ENCODE data around the gene UBR3. TPM values are rescaled to one million over a fixed set of nuclear protein-coding genes. Genes with fewer than 3 reads are reported as not detected.

UBR3 gene
- polyA plus RNA-seq, 4 donors: 8.1 to 21.6 (median 10.1) TPM

DNA sequence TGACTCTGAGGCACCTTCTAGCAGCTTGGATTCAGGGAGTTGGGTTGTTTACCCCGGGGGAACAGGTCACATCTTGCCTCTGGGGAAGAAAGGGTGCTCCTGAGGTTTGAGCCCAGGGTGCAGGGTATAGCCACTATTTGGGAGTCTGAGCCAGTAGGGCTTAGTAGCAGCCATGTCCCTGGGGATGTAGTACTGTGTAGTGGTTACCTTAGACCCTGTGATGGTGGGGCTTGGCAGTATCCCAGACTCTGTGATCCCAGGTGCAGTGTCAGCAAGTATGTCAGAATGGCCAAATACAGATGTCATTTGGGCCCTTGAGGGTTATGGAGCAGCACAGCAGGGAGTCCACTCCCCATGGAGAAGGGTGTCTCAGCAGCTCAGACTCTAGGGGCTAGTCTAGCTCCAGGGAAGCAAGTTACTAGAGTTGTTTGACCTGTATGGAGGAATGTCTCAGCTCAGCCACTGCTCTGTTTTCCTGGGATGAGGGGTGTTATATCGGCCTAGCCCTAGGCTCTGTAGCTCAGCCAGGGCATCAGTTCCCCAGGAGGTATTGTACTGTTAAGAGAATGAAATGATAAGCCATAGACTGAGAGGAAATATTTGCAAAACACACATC, 151.3 kb downstream of the UBR3 start:
- DNase-seq: no peak
- Histone ChIP-seq H3K4me3 (ENCODE audit: low read depth in 1 of 3, low read length in 3 of 3) (no peak overlapping the region), H3K9me3 (ENCODE audit: control insufficient read depth in 2 of 2, insufficient read depth in 1 of 2, low read depth in 1 of 2, low read length in 1 of 2) (peaks cover 0 to 13% of the 10 kb centered on the region in 2 donors), H3K36me3 (ENCODE audit: control insufficient read depth in 3 of 3, insufficient read depth in 2 of 3, low read depth in 1 of 3, low read length in 3 of 3) (peaks cover 0 to 16% (median 0%) of the 10 kb centered on the region in 3 donors), H3K27me3 (ENCODE audit: control insufficient read depth in 3 of 3, insufficient read depth in 3 of 3, low read length in 3 of 3) (no peaks in the 10 kb centered on the region), H3K4me1 (ENCODE audit: control insufficient read depth in 3 of 3, insufficient read depth in 2 of 3, low read depth in 1 of 3, low read length in 2 of 3) (no peaks in the 10 kb centered on the region), H3K27ac (ENCODE audit: low read depth in 1 of 3, low read length in 2 of 3) (no peak overlapping the region)
- FAIRE-seq: no peak
- WGBS, 3 donors: 91 to 100% (median 93%) methylated on average over 2 of the region's 2 CpGs

DNA sequence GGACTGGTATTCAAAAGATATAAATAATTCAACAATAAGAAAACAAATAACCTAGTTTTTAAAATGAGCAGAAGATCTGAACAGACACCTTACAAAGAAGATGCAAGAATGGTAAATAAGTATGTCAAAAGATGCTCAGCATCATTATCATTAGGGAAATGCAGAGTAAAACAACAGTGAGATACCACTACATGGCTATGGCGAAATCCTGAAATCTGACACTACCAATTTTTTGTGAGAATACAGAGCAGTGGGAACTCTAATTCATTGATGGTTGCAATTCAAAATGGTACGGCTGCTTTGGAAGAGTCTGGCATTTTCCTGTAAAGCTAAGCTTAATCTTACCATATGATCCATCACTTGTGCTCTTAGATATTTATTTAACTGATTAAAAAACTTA, 151.8 kb downstream of the UBR3 start:
- 95 to 100% (median 99%) methylated on average over 2 of the region's 2 CpGs for WGBS, 3 donors
- Histone ChIP-seq H3K4me3 (ENCODE audit: low read depth in 1 of 3, low read length in 3 of 3) (no peak overlapping the region), H3K27ac (ENCODE audit: low read depth in 1 of 3, low read length in 2 of 3) (no peak overlapping the region), H3K9me3 (ENCODE audit: control insufficient read depth in 2 of 2, insufficient read depth in 1 of 2, low read depth in 1 of 2, low read length in 1 of 2) (peaks cover 0 to 13% of the 10 kb centered on the region in 2 donors), H3K27me3 (ENCODE audit: control insufficient read depth in 3 of 3, insufficient read depth in 3 of 3, low read length in 3 of 3) (no peaks in the 10 kb centered on the region), H3K36me3 (ENCODE audit: control insufficient read depth in 3 of 3, insufficient read depth in 2 of 3, low read depth in 1 of 3, low read length in 3 of 3) (peaks cover 0 to 16% (median 0%) of the 10 kb centered on the region in 3 donors), H3K4me1 (ENCODE audit: control insufficient read depth in 3 of 3, insufficient read depth in 2 of 3, low read depth in 1 of 3, low read length in 2 of 3) (no peaks in the 10 kb centered on the region)
- FAIRE-seq: no peak
- no peak for DNase-seq

DNA sequence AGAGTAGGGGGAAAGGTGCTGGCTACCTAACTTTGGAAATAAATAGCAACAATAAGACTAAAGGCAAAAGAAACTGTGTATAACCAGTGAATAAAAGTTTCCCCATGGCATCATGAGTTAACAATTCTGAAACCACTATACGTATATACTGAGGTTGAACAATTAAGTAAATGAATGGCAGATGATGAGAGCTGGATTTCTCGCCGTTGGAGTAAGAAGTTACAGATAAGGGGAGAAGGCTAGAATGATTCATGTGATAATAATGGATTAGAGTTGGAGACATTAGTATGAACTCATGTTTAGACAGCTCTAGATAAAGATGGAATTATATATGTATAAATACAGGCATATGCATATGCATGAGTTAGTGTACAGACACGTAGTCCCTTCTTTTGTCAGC, 152.7 kb downstream of the UBR3 start:
- Histone ChIP-seq H3K4me3 (ENCODE audit: low read depth in 1 of 3, low read length in 3 of 3) (no peak overlapping the region), H3K9me3 (ENCODE audit: control insufficient read depth in 2 of 2, insufficient read depth in 1 of 2, low read depth in 1 of 2, low read length in 1 of 2) (peaks cover 0 to 10% of the 10 kb centered on the region in 2 donors), H3K27ac (ENCODE audit: low read depth in 1 of 3, low read length in 2 of 3) (no peak overlapping the region), H3K4me1 (ENCODE audit: control insufficient read depth in 3 of 3, insufficient read depth in 2 of 3, low read depth in 1 of 3, low read length in 2 of 3) (no peaks in the 10 kb centered on the region), H3K27me3 (ENCODE audit: control insufficient read depth in 3 of 3, insufficient read depth in 3 of 3, low read length in 3 of 3) (no peaks in the 10 kb centered on the region), H3K36me3 (ENCODE audit: control insufficient read depth in 3 of 3, insufficient read depth in 2 of 3, low read depth in 1 of 3, low read length in 3 of 3) (peaks cover 0 to 13% (median 0%) of the 10 kb centered on the region in 3 donors)
- no peak for DNase-seq
- 86 to 93% (median 87%) methylated on average over 4 of the region's 4 CpGs for WGBS, 3 donors
- no peak for FAIRE-seq

DNA sequence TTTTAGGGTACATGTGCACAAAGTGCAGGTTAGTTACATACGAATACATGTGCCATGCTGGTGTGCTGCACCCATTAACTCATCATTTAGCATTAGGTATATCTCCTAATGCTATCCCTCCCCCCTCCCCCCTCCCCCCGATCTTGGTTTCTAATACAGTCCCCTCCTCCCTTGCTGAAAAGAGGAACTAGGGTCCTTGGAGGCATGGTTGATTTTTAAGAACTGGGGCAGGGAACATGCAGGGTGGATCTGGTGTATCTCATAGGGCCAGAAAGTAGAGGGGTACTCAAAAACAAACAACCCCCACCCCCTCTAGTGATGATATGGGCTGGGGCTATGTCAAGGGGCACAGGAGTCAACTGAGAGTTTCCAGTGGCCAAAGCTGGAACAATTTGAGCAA, 153.4 kb downstream of the UBR3 start:
- H3K4me3 ChIP-seq (ENCODE audit: low read depth in 1 of 3, low read length in 3 of 3): no peak overlapping the region
- H3K9me3 ChIP-seq (ENCODE audit: control insufficient read depth in 2 of 2, insufficient read depth in 1 of 2, low read depth in 1 of 2, low read length in 1 of 2): peaks cover 0 to 8% of the 10 kb centered on the region in 2 donors
- peaks cover 0 to 13% (median 0%) of the 10 kb centered on the region in 3 donors for H3K36me3 ChIP-seq (ENCODE audit: control insufficient read depth in 3 of 3, insufficient read depth in 2 of 3, low read depth in 1 of 3, low read length in 3 of 3)
- WGBS, 3 donors: 82 to 92% (median 82%) methylated on average over 2 of the region's 2 CpGs
- FAIRE-seq (no peak), DNase-seq (no peak)
- H3K27ac ChIP-seq (ENCODE audit: low read depth in 1 of 3, low read length in 2 of 3): no peak overlapping the region
- no peaks in the 10 kb centered on the region for H3K4me1 ChIP-seq (ENCODE audit: control insufficient read depth in 3 of 3, insufficient read depth in 2 of 3, low read depth in 1 of 3, low read length in 2 of 3)
- H3K27me3 ChIP-seq (ENCODE audit: control insufficient read depth in 3 of 3, insufficient read depth in 3 of 3, low read length in 3 of 3): no peaks in the 10 kb centered on the region

DNA sequence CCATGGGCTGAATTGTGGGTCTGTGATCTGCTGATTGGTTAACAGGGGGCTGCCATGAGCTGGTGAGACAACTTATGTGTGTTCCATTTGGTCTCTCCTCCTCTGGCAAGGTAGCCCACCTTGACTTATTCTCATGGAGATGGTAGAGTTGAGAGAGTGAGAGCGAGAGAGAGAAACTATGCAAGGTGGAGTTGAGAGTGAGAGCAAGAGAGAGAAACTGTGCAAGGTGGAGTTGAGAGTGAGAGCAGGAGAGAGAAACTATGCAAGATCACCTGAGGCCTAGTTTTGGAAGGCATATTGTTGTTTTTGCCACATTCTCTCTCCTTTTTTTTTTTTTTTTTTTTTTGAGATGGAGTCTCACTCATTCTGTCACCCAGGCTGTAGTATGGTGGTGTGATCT, 155.7 kb downstream of the UBR3 start:
- Histone ChIP-seq H3K27me3 (ENCODE audit: control insufficient read depth in 3 of 3, insufficient read depth in 3 of 3, low read length in 3 of 3) (no peaks in the 10 kb centered on the region), H3K27ac (ENCODE audit: low read depth in 1 of 3, low read length in 2 of 3) (no peak overlapping the region), H3K9me3 (ENCODE audit: control insufficient read depth in 2 of 2, insufficient read depth in 1 of 2, low read depth in 1 of 2, low read length in 1 of 2) (no peaks in the 10 kb centered on the region), H3K4me1 (ENCODE audit: control insufficient read depth in 3 of 3, insufficient read depth in 2 of 3, low read depth in 1 of 3, low read length in 2 of 3) (no peaks in the 10 kb centered on the region), H3K36me3 (ENCODE audit: control insufficient read depth in 3 of 3, insufficient read depth in 2 of 3, low read depth in 1 of 3, low read length in 3 of 3) (peaks cover 1 to 12% (median 2%) of the 10 kb centered on the region in 3 donors), H3K4me3 (ENCODE audit: low read depth in 1 of 3, low read length in 3 of 3) (no peak overlapping the region)
- DNase-seq (no peak), FAIRE-seq (no peak)
- 0% methylated on average over 1 of the region's 1 CpG for WGBS, 3 donors

DNA sequence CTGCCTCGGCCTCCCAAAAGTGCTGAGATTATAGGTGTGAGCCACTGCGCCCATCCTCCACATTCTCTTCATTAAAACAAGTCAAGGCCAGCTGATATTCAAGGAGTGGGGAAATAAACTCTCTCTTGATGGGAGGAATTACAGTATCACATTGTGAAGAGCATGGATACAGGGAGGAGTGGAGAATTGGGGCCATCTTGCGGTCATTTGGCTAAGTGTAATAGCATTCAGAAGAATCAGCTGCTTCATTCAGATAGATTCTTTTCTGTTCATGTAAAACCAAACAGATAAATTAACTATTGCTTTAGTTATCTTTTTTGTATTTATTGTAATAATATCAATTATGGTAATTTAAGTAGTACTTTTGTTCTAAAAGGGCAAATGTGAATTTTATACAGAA, 156.3 kb downstream of the UBR3 start:
- H3K4me3 ChIP-seq (ENCODE audit: low read depth in 1 of 3, low read length in 3 of 3): no peak overlapping the region
- no peak for FAIRE-seq
- no peaks in the 10 kb centered on the region for H3K4me1 ChIP-seq (ENCODE audit: control insufficient read depth in 3 of 3, insufficient read depth in 2 of 3, low read depth in 1 of 3, low read length in 2 of 3)
- no peaks in the 10 kb centered on the region for H3K27me3 ChIP-seq (ENCODE audit: control insufficient read depth in 3 of 3, insufficient read depth in 3 of 3, low read length in 3 of 3)
- WGBS, 3 donors: 94 to 98% (median 97%) methylated on average over 3 of the region's 3 CpGs
- DNase-seq: no peak
- H3K36me3 ChIP-seq (ENCODE audit: control insufficient read depth in 3 of 3, insufficient read depth in 2 of 3, low read depth in 1 of 3, low read length in 3 of 3): peaks cover 1 to 8% (median 2%) of the 10 kb centered on the region in 3 donors
- no peak overlapping the region for H3K27ac ChIP-seq (ENCODE audit: low read depth in 1 of 3, low read length in 2 of 3)
- H3K9me3 ChIP-seq (ENCODE audit: control insufficient read depth in 2 of 2, insufficient read depth in 1 of 2, low read depth in 1 of 2, low read length in 1 of 2): no peaks in the 10 kb centered on the region

DNA sequence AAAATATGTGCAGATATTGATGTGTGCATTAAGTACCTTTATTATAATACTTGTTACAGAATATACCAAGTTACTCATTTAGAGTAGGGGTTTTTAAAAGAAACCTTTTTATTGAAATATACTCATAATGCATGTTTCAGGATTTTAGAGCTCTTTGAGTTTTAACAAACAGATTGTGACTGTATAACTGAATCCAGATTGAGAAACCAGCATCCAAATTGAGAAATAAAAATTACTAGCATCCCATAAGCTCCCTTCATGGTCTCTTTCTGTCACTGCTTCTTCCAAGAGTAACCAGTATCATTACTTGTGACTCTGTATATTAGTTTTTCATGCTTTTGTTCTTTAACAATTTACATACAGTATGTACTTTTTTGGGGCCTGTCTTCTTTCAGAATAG, 156.9 kb downstream of the UBR3 start:
- DNase-seq (no peak), FAIRE-seq (peak; percentile 57)
- no peak overlapping the region for H3K27ac ChIP-seq (ENCODE audit: low read depth in 1 of 3, low read length in 2 of 3)
- H3K27me3 ChIP-seq (ENCODE audit: control insufficient read depth in 3 of 3, insufficient read depth in 3 of 3, low read length in 3 of 3): no peaks in the 10 kb centered on the region
- no peaks in the 10 kb centered on the region for H3K9me3 ChIP-seq (ENCODE audit: control insufficient read depth in 2 of 2, insufficient read depth in 1 of 2, low read depth in 1 of 2, low read length in 1 of 2)
- H3K36me3 ChIP-seq (ENCODE audit: control insufficient read depth in 3 of 3, insufficient read depth in 2 of 3, low read depth in 1 of 3, low read length in 3 of 3): peaks cover 1 to 7% (median 2%) of the 10 kb centered on the region in 3 donors
- H3K4me3 ChIP-seq (ENCODE audit: low read depth in 1 of 3, low read length in 3 of 3): no peak overlapping the region
- H3K4me1 ChIP-seq (ENCODE audit: control insufficient read depth in 3 of 3, insufficient read depth in 2 of 3, low read depth in 1 of 3, low read length in 2 of 3): no peaks in the 10 kb centered on the region

DNA sequence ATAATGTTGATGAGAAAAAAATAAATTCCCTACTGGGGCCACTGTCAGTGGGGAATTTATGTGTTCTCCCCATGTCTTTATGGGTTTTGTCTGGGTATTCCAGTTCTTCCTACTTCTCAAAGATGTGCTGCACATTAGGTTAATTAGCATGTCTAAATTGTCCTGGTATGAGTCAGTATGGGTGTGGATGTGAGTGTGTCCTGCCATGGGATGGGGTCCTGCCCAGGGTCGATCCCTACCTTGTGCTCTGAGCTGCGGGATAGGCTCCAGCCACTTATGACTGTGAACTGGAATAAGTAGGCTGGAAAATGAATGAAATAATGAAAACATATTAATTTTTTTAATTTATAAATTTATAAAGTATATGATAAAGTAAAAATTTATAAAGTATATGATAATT, 167.5 kb downstream of the UBR3 start:
- Histone ChIP-seq H3K27me3 (ENCODE audit: control insufficient read depth in 3 of 3, insufficient read depth in 3 of 3, low read length in 3 of 3) (no peaks in the 10 kb centered on the region), H3K36me3 (ENCODE audit: control insufficient read depth in 3 of 3, insufficient read depth in 2 of 3, low read depth in 1 of 3, low read length in 3 of 3) (peaks cover 4 to 10% (median 7%) of the 10 kb centered on the region in 3 donors), H3K27ac (ENCODE audit: low read depth in 1 of 3, low read length in 2 of 3) (no peak overlapping the region), H3K4me1 (ENCODE audit: control insufficient read depth in 3 of 3, insufficient read depth in 2 of 3, low read depth in 1 of 3, low read length in 2 of 3) (no peaks in the 10 kb centered on the region), H3K9me3 (ENCODE audit: control insufficient read depth in 2 of 2, insufficient read depth in 1 of 2, low read depth in 1 of 2, low read length in 1 of 2) (peaks cover 0 to 9% of the 10 kb centered on the region in 2 donors), H3K4me3 (ENCODE audit: low read depth in 1 of 3, low read length in 3 of 3) (no peak overlapping the region)
- FAIRE-seq: no peak
- 93 to 99% (median 97%) methylated on average over 2 of the region's 2 CpGs for WGBS, 3 donors
- DNase-seq: no peak
